Measurements from ENCODE around the gene ZFAND3.
A peak's percentile ranks its signal among the peaks of the same experiment; 100 is the strongest.

The ZFAND3 gene

GRCh38 chr6:37827603-37828265 is 8.2 kb downstream of the ZFAND3 start:
- DNase-seq = no peak

GRCh38 chr6:37830225-37830624 is 10.7 kb downstream of the ZFAND3 start:
- DNase-seq = no peak

GRCh38 chr6:37831457-37831856 is 11.9 kb downstream of the ZFAND3 start:
- no peak for DNase-seq

GRCh38 chr6:37835923-37836322 is 16.4 kb downstream of the ZFAND3 start:
- no peak for DNase-seq

GRCh38 chr6:37838219-37838921 is 18.8 kb downstream of the ZFAND3 start:
- no peak for DNase-seq

DNA sequence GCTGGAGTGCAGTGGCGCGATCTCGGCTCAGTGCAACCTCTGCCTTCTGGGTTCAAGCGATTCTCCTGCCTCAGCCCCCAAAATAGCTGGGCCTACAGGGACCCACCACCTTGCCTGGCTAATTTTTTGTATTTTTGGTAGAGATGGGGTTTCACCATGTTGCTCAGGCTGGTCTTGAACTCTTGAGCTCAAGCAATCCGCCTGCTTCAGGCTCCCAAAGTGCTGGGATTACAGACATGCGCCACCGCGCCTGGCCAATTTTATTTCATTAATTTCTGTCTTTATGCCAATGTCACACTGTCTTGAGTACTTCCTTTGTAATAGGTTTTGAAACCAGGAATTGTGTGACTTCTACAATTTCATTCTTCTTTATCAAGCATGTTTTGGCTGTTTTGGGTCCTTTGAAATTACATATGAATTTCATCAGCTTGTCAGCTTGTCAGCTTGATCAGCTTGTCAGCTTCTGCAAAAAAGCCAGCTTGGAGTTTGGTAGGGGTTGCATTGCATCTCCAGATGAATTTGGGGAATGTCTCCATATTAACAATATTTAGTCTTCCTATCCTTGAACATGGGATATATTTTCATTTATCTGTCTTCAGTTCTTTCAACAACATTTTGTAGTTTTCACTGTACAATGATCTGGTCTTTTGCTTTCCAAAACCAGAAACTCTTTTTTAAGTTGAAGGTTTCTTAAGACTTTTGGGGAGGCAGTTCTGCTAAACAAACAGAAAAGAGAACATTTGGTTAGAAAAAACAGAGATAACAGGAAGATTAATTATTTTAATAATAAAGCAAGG is 20.8 kb downstream of the ZFAND3 start:
- DNase-seq = no peak

GRCh38 chr6:37840940-37841300 is 21.4 kb downstream of the ZFAND3 start:
- DNase-seq = no peak

DNA sequence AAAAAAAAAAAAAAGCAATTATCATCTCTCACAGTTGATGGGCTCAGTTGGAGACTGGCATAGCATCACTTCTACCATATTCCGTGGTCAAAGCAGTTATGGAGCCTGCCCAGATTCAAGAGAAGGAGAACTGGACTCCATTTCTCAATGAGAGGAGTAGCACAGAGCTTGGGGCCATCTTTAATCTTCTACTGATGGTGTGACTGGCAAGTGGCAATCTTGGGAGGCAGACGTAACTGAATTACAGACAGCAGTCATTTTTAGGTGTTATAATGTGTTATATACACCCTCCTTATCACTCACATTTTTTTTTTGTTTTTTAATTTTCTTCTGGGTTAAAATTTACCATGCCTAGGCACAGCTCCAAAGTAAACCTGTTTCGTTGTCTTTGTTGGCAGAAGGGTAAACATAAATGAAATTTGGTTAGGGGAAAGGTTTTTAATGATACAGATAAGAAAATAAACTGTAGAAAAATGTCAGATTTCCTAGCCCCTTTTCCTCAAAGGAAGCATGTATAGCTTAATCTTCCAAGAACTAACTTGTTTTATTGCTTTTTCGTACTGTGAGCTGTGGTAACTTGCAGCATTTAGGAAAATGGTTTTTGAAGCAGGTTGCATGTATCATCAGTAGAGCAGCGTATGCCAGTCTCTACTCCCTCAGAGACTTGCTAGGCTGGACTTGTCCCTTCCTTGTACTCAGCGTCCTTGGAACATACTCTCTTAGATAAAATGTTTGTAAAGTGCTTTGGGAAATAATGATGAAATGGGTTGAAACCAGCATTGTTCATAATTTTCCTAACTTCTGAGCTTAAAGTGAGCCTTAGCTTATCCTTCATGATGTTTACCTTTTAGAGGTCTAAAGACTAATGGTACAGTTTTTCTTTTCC is 25.7 kb downstream of the ZFAND3 start:
- no peak for DNase-seq

GRCh38 chr6:37845930-37846329 is 26.4 kb downstream of the ZFAND3 start:
- DNase-seq = no peak

DNA sequence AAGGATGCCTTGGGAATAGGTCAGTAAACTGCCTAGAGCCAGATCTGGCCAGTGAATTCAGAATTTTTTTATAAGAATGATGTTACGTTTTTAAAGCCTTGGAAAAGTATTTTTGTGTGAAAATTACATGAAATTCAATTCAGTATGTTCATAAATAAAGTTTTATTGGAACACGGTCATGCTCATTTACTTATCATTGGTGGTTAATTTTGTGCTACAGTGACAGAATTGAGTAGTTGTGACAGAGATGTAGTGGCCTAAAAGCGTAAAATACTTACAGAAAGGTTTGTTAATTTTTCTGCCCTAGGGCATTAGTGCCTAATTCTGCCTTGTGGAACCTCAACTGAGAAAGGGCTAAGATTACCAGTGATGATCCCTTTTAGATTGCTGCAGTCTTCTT is 28.2 kb downstream of the ZFAND3 start:
- DNase-seq = no peak

- no peak for DNase-seq
These were observed 28.8 kb downstream of the ZFAND3 start for GRCh38 chr6:37848371-37848770.

- no peak for DNase-seq
These were observed 30.7 kb downstream of the ZFAND3 start for GRCh38 chr6:37850260-37850659.

DNA sequence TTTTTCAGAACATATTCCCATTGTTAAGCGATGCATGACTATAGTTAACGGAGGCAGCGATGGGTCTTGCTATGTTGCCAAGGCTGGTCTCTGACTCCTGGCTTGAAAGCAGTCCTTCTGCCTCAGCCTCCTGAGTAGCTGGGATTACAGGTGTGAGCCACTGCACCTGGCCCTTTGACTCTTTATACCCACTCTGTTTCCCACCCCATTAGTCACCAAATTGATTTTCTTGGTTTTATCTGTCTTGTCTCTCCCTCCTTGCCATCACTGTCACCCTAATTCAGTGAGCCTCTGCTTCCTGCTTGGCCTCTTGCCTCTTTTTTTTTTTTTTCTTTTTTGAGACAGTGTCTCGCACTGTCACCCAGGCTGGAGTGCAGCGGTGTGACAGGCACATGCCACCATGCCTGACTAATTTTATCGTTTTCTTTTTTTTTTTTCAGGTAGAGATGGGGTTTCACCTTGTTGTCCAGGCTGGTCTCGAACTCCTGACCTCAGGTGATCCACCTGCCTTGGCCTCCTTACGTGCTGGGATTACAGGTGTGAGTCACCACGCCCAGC is 31.3 kb downstream of the ZFAND3 start:
- no peak for DNase-seq

GRCh38 chr6:37851997-37852524 is 32.5 kb downstream of the ZFAND3 start:
- no peak for DNase-seq

DNA sequence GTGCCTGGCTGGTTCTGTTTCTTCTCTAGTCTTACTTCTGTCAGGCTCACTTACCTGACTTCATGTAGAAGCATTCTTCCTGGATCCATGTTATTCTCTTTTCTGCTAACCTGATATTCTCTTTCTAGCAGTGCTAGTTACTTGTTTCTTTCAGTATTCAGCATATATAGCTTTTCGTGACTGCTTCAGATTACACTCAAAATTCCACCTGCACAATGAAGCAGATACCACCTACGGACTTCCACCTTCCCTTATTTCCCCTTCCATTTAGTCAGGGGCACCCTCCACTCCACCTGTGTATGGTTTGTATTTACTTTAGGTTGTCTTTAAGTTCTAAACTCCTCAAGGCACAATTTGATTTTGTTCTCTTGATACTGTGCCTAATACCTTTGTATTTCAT is 36.8 kb downstream of the ZFAND3 start:
- no peak for DNase-seq

DNA sequence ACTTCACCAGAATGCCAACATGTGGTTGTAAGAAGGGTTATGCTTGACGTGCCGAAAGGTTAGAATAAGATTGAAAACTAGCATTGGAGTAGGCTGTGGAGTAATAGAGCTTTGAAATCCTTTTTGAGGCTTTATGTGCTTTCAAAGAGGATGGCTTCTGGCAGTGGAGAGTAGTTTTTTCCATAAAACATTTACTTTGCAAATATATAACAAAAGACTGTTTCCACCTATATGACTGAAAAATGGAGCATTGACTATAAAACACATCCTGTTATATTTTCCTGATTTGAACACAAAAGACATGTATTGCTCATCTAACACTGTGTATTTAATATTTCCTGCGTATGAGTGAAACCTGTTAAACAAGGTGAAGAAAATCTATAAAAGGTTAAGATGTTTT is 38.8 kb downstream of the ZFAND3 start:
- peak in 1 of 5 donors; percentile 18 for DNase-seq

- DNase-seq = peak in 1 of 5 donors; percentile 10
These were observed 40.8 kb downstream of the ZFAND3 start for GRCh38 chr6:37860226-37860839.

DNA sequence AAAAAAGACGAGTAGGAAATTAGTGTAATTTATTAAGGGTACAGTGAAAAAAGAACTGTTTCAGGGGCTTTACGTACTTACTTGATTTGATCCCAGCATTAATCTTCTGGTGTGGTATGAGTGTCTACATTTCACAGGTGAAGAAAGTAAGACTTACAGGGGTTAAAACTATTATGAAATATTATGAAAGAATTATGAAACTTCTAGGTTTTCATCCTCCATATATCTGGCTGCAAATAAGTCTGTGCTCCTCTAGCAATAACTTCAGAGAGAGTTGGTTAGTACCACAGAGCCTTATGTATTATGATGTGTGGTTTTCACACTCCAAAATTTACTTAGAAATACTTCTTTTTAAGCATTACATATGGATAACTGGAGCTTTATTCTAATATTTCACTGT is 41.9 kb downstream of the ZFAND3 start:
- no peak for DNase-seq

DNA sequence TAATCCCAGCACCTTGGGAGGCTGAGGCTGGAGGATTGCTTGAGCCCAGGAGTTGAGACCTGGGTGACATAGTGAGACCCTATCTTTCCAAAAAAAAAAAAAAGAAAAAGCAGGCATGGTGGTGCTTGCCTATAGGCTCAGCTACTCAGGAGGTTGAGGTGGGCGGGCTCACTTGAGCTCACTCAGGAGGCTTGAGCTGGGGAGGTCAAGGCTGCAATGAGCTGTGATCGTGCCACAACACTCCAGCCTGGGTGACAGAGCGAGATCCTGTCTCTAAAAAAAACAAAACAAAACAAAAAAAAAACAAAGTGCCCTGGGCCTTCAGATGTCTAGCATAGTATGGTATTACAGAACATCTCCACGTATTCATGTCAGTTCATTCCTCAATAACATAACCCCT is 42.9 kb downstream of the ZFAND3 start:
- DNase-seq = no peak

DNA sequence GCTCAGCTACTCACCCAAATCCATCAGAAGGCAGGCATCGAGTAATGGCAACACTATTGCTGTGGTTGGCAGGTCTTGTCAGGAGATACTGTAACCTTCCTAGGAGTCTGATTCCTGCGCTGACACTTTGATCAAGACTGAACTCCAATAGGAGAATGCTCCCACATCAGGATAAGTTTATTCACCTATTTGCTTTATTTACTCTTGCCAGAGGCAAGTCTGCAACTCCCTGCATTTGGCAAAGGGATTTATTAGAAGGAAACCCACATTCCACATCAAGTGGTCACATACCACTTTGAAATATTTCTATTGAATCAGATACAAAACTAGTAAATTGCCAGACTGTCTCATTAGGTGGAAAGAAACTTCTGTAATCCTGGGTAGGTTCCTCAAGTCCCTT is 43.5 kb downstream of the ZFAND3 start:
- DNase-seq = no peak

DNA sequence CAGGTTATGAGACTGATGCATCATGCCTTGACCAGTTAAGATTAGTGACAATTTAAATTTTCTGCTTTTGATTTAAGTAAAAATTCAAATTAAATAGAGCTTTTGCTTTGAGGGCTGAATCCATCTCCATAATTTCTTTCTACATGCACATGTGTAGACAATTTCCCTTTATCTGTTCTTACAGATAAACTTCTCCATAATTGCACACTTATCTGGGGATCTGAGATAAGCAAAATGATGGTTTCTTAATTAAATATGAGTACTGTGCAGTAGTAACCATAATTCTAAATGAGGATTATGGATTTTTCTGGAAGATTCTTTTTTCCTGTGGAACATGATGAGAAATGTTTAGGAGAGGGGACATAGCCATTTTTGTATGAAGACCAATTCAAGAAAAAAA is 44.7 kb downstream of the ZFAND3 start:
- DNase-seq = no peak

- no peak for DNase-seq
These were observed 46.0 kb downstream of the ZFAND3 start for GRCh38 chr6:37865504-37865903.
